ENCODE results near the gene MEIS1. TPM values are rescaled to one million over a fixed set of nuclear protein-coding genes. Genes with fewer than 3 reads are reported as not detected.
"Not testable (repeated sequence)": the region's sequence is repeated elsewhere in the genome, so short reads cannot be mapped to it uniquely, and the experiment has no call there.

Gene MEIS1
- not detected in 2 replicates for total RNA-seq

DNA sequence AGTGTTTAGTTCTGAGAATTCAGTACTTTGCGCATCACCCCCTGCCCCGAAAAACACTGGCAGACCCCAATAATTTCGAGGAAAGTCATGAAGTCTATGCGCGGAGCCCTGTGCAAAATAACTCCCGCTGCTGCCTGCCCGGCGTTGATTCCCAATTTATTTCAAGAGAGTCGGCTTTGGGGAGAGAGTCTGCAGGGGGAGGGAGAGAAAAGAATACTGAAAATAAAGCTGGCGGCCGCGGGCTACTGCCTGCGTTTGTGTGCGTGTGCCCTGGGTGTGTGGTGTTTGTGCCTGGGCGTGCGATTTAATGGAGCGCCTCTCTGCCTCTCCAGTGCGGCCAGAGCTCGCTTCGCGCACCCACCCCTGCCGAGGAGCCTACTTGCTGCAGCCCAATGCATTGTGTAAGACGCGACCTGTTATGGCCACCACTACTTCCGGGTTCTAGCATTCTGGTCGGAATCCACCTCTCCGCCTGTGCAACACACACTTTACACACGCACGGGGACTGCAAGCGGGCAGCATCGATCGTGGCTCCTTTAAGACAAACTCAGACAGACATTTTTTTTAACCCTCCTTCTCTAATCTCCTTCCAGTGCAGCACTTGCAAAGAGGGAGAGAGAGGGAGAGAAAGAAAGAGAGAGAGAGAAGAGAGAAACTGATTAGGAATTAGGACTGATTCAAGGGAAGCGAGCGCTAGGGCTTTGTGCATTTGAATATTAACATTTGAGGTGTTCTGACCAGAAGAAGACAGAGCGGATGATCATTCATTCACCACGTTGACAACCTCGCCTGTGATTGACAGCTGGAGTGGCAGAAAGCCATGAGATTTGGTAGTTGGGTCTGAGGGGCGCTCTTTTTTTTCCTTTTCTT is at the start of gene MEIS1:
Gene MEIS1, plus strand, starts transcription at position 447 of the 870 bp plus-strand sequence. CDS start 732 bp downstream, outside the sequence.
- Mint-ChIP-seq H3K27me3 (ENCODE audit: low read depth) (peaks cover 91% of the 10 kb centered on the region), H3K27ac (no peak within 1 kb of the TSS), H3K9me3 (no peaks in the 10 kb centered on the region), H3K36me3 (ENCODE audit: low read depth) (peaks cover 4% of the 10 kb centered on the region), H3K4me3 (ENCODE audit: low read depth) (peak within 1 kb of the TSS; percentile 82), H3K4me1 (ENCODE audit: low read depth) (peaks cover 21% of the 10 kb centered on the region)
- intact Hi-C loops (cut with micrococcal nuclease) = loop anchor here (2.0 kb wide), 1 partner anchor 148 kb away; no protein-coding TSS in a partner anchor
- DNase-seq (ENCODE audit: low spot score) = peak; percentile 31

DNA sequence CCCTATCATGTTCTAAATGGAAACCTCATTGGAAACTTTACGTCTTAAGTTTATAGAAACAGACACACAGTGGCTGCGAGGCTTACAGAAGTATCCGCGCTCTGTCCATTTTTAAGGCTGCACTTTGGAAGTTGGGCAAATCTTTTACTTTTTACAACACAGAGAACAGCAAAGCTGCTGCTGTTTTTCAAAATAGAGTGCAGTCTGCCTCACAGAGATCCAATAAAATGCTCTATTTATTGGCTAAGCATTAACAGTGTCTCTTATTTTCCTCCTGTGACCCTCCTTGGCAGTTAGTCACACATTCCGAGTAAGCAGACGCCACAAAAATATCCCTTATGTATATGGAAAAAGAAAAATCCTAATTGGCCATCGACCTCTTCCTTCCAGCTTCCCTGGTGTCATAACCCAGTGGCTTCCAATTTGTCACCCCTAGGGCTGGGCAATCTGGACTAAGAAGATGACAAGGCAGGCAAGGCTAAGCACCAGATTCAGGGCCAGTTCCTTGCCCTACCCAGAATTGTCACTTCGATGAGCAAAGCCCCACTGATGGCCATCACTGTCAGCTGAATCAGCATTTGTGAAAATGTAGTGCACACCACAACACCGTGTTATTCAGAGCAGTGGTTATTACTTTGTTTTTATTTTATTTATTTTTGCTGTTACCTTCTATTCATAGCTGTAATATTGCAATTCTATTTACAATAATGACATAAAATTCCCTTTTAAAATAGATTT is 47.7 kb upstream of the MEIS1 start:
- H3K4me3 Mint-ChIP-seq (ENCODE audit: low read depth) = no peak overlapping the region
- H3K27ac Mint-ChIP-seq = no peak overlapping the region
- H3K36me3 Mint-ChIP-seq (ENCODE audit: low read depth) = no peaks in the 10 kb centered on the region
- no peaks in the 10 kb centered on the region for H3K9me3 Mint-ChIP-seq
- no peaks in the 10 kb centered on the region for H3K4me1 Mint-ChIP-seq (ENCODE audit: low read depth)
- DNase-seq (ENCODE audit: low spot score) = no peak
- intact Hi-C loops (cut with micrococcal nuclease) = no loop called here
- no peaks in the 10 kb centered on the region for H3K27me3 Mint-ChIP-seq (ENCODE audit: low read depth)

GRCh38 chr2:66389651-66390131 is 45.2 kb upstream of the MEIS1 start:
- no peak overlapping the region for H3K27ac Mint-ChIP-seq
- intact Hi-C loops (cut with micrococcal nuclease) = no loop called here
- no peaks in the 10 kb centered on the region for H3K9me3 Mint-ChIP-seq
- H3K36me3 Mint-ChIP-seq (ENCODE audit: low read depth) = no peaks in the 10 kb centered on the region
- H3K27me3 Mint-ChIP-seq (ENCODE audit: low read depth) = no peaks in the 10 kb centered on the region
- no peak for DNase-seq (ENCODE audit: low spot score)
- no peak overlapping the region for H3K4me3 Mint-ChIP-seq (ENCODE audit: low read depth)
- H3K4me1 Mint-ChIP-seq (ENCODE audit: low read depth) = no peaks in the 10 kb centered on the region

DNA sequence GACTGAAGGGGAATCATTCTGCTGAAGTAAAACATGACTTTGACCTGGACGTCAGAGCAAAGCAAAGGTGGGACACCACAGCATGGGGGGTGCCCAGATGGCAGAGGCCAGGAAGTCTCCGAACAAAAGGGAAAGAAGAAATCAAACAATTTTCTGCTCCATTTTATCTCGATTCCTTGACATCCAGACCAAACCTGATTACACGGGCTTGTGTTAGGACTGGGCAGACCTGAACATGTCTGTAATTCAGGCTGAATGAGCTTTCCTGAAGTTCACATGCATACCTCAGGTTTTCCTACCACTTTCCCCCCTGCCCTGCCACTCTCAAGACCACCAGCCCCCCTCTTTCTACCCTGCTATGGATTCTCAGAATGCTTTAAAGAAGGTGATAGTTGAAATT is 44.8 kb upstream of the MEIS1 start:
- Mint-ChIP-seq H3K9me3 (no peaks in the 10 kb centered on the region), H3K27ac (no peak overlapping the region), H3K4me3 (ENCODE audit: low read depth) (no peak overlapping the region), H3K27me3 (ENCODE audit: low read depth) (no peaks in the 10 kb centered on the region), H3K4me1 (ENCODE audit: low read depth) (no peaks in the 10 kb centered on the region), H3K36me3 (ENCODE audit: low read depth) (no peaks in the 10 kb centered on the region)
- DNase-seq (ENCODE audit: low spot score) = no peak
- intact Hi-C loops (cut with micrococcal nuclease) = no loop called here

DNA sequence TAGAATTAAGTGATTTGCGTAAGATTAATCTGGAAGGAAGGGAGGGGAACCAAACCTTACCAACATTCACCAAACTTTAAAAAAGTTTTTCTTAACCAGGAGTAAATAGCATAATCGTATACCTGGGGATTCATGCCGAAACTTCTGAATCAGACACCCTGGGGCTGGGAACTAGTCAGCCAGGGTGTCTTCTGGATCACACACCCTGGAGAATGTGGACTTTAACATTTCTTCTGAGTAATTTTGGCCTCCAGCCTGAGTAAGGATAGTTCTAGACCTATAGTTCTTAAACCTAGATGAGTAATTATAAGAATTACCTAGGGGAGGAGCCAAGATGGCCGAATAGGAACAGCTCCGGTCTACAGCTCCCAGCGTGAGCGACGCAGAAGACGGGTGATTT is 44.1 kb upstream of the MEIS1 start:
- intact Hi-C loops (cut with micrococcal nuclease) = no loop called here
- Mint-ChIP-seq H3K4me3 (ENCODE audit: low read depth) (no peak overlapping the region), H3K36me3 (ENCODE audit: low read depth) (no peaks in the 10 kb centered on the region), H3K27ac (no peak overlapping the region), H3K9me3 (no peaks in the 10 kb centered on the region), H3K4me1 (ENCODE audit: low read depth) (no peaks in the 10 kb centered on the region), H3K27me3 (ENCODE audit: low read depth) (no peaks in the 10 kb centered on the region)
- no peak for DNase-seq (ENCODE audit: low spot score)

GRCh38 chr2:66391240-66391639 is 43.7 kb upstream of the MEIS1 start:
- H3K27me3 Mint-ChIP-seq (ENCODE audit: low read depth); H3K4me1 Mint-ChIP-seq (ENCODE audit: low read depth); intact Hi-C loops (cut with micrococcal nuclease); H3K36me3 Mint-ChIP-seq (ENCODE audit: low read depth); H3K27ac Mint-ChIP-seq; DNase-seq (ENCODE audit: low spot score); H3K4me3 Mint-ChIP-seq (ENCODE audit: low read depth); H3K9me3 Mint-ChIP-seq: not testable (repeated sequence)

DNA sequence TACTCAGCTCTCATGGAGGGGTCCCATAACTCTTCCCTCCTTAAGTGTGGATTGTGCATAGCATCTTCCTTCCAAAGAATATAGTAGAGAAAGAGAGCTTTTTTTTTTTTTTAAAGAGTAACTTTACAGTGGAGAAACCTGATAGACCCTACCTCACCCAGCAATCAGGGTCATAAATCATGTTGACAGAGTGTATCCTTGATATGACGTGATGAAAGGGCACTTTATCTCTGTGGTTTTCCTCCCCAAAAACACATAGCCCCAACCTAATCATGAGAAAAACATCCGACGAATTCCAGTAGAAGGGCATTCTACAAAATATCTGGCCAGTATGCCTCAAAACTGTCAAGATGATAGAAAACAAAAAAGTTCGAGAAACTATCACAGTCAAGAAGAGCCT is 29.5 kb upstream of the MEIS1 start:
- no peaks in the 10 kb centered on the region for H3K4me1 Mint-ChIP-seq (ENCODE audit: low read depth)
- intact Hi-C loops (cut with micrococcal nuclease) = no loop called here
- H3K9me3 Mint-ChIP-seq = no peaks in the 10 kb centered on the region
- no peak for DNase-seq (ENCODE audit: low spot score)
- no peak overlapping the region for H3K27ac Mint-ChIP-seq
- no peak overlapping the region for H3K4me3 Mint-ChIP-seq (ENCODE audit: low read depth)
- no peaks in the 10 kb centered on the region for H3K36me3 Mint-ChIP-seq (ENCODE audit: low read depth)
- H3K27me3 Mint-ChIP-seq (ENCODE audit: low read depth) = no peaks in the 10 kb centered on the region

DNA sequence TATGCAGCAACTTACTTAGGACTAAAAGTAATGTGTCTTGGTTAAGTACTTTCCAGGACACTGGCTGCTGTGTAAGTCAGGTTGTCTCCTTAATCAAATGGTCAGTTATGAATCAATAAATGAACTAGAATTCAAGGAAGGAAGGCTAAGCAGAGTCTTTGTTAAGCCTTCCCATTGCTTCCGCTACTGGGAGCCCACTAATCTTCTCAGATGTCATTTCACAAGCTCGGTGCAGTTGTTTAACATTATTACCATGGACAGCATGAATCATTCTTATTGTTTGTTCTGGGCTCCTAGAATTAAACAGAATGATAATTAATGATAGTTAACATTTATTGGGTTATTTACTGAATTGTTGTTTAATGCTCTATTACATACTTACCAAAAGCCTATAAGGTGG is 26.0 kb upstream of the MEIS1 start:
- Mint-ChIP-seq H3K4me3 (ENCODE audit: low read depth) (no peak overlapping the region), H3K27me3 (ENCODE audit: low read depth) (no peaks in the 10 kb centered on the region), H3K27ac (no peak overlapping the region), H3K36me3 (ENCODE audit: low read depth) (no peaks in the 10 kb centered on the region), H3K4me1 (ENCODE audit: low read depth) (no peaks in the 10 kb centered on the region), H3K9me3 (no peaks in the 10 kb centered on the region)
- DNase-seq (ENCODE audit: low spot score) = no peak
- intact Hi-C loops (cut with micrococcal nuclease) = no loop called here

GRCh38 chr2:66412874-66413273 is 22.1 kb upstream of the MEIS1 start:
- intact Hi-C loops (cut with micrococcal nuclease) = no loop called here
- Mint-ChIP-seq H3K4me3 (ENCODE audit: low read depth) (no peak overlapping the region), H3K27ac (no peak overlapping the region)

GRCh38 chr2:66414896-66415295 is 20.0 kb upstream of the MEIS1 start:
- no peak for DNase-seq (ENCODE audit: low spot score)
- intact Hi-C loops (cut with micrococcal nuclease) = no loop called here
- no peaks in the 10 kb centered on the region for H3K27me3 Mint-ChIP-seq (ENCODE audit: low read depth)
- no peaks in the 10 kb centered on the region for H3K9me3 Mint-ChIP-seq
- no peaks in the 10 kb centered on the region for H3K36me3 Mint-ChIP-seq (ENCODE audit: low read depth)
- no peaks in the 10 kb centered on the region for H3K4me1 Mint-ChIP-seq (ENCODE audit: low read depth)
- no peak overlapping the region for H3K27ac Mint-ChIP-seq
- H3K4me3 Mint-ChIP-seq (ENCODE audit: low read depth) = no peak overlapping the region

More at GRCh38 chr2:66412874-66413273, 22.1 kb upstream of the MEIS1 start:
- no peaks in the 10 kb centered on the region for H3K9me3 Mint-ChIP-seq
- no peaks in the 10 kb centered on the region for H3K36me3 Mint-ChIP-seq (ENCODE audit: low read depth)
- H3K27me3 Mint-ChIP-seq (ENCODE audit: low read depth) = no peaks in the 10 kb centered on the region
- H3K4me1 Mint-ChIP-seq (ENCODE audit: low read depth) = no peaks in the 10 kb centered on the region
- DNase-seq (ENCODE audit: low spot score) = no peak

- intact Hi-C loops (cut with micrococcal nuclease) = no loop called here
- Mint-ChIP-seq H3K27ac (no peak overlapping the region), H3K27me3 (ENCODE audit: low read depth) (peaks cover 4% of the 10 kb centered on the region)
Measured at GRCh38 chr2:66418381-66418780, 16.5 kb upstream of the MEIS1 start.

GRCh38 chr2:66421612-66422011 is 13.3 kb upstream of the MEIS1 start:
- Mint-ChIP-seq H3K27me3 (ENCODE audit: low read depth) (peaks cover 24% of the 10 kb centered on the region), H3K27ac (no peak overlapping the region), H3K36me3 (ENCODE audit: low read depth) (no peaks in the 10 kb centered on the region), H3K4me3 (ENCODE audit: low read depth) (no peak overlapping the region), H3K4me1 (ENCODE audit: low read depth) (no peaks in the 10 kb centered on the region), H3K9me3 (no peaks in the 10 kb centered on the region)
- intact Hi-C loops (cut with micrococcal nuclease) = no loop called here
- DNase-seq (ENCODE audit: low spot score) = no peak

More at GRCh38 chr2:66418381-66418780, 16.5 kb upstream of the MEIS1 start:
- no peaks in the 10 kb centered on the region for H3K36me3 Mint-ChIP-seq (ENCODE audit: low read depth)
- no peak for DNase-seq (ENCODE audit: low spot score)
- no peaks in the 10 kb centered on the region for H3K4me1 Mint-ChIP-seq (ENCODE audit: low read depth)
- H3K9me3 Mint-ChIP-seq = no peaks in the 10 kb centered on the region
- no peak overlapping the region for H3K4me3 Mint-ChIP-seq (ENCODE audit: low read depth)
